Lung (tissue), 12 donors: ENCODE results near the gene ZFYVE9. TPM values are rescaled to one million over a fixed set of nuclear protein-coding genes. Genes with fewer than 3 reads are reported as not detected.

Experiments used
- ATAC-seq: fragments of 200-7000 bp; cut with Tn5 transposase; one replicate; pipeline ENCODE4 v1.9.1; 2020; ENCODE audit warnings: moderate number of reproducible peaks; ENCODE audit not compliant: insufficient read depth, low FRiP score
- DNase-seq, 3 donors: peaks; one replicate each; pipeline ENCODE4 v3.0.0-alpha.2; 2013 to 2017
- H3K27ac ChIP-seq, 2 donors: one replicate each; pipeline ENCODE4 v1.5.1; 2013; ENCODE audit warnings: mild to moderate bottlenecking in 2 of 2, moderate library complexity in 2 of 2, control low read depth in 1 of 2, inconsistent platforms in 1 of 2, low read depth in 1 of 2, low read length in 1 of 2
- H3K27me3 ChIP-seq, 3 donors: one replicate each; pipeline ENCODE4 v1.5.1; 2013; ENCODE audit warnings: low read length in 2 of 3; ENCODE audit not compliant: control insufficient read depth in 3 of 3, insufficient read depth in 3 of 3
- H3K36me3 ChIP-seq, 4 donors: one replicate each; pipeline ENCODE4 v1.5.1; 2013; ENCODE audit warnings: low read length in 4 of 4, mild to moderate bottlenecking in 1 of 4, moderate library complexity in 1 of 4; ENCODE audit not compliant: control insufficient read depth in 4 of 4, insufficient read depth in 4 of 4
- H3K4me1 ChIP-seq, 5 donors: one replicate each; pipeline ENCODE4 v1.5.1; 2013; ENCODE audit warnings: low read length in 5 of 5, mild to moderate bottlenecking in 2 of 5, moderate library complexity in 1 of 5; ENCODE audit not compliant: control insufficient read depth in 5 of 5, insufficient read depth in 5 of 5
- H3K4me3 ChIP-seq: one replicate; pipeline ENCODE4 v1.5.1; 2013; ENCODE audit warnings: mild to moderate bottlenecking, control low read depth, moderate library complexity
- H3K9ac ChIP-seq, 2 donors: one replicate each; pipeline ENCODE4 v1.5.1; 2013; ENCODE audit warnings: low read length in 2 of 2, control low read depth in 1 of 2; ENCODE audit not compliant: insufficient read depth in 1 of 2
- H3K9me3 ChIP-seq, 4 donors: one replicate each; pipeline ENCODE4 v1.5.1; 2013; ENCODE audit warnings: low read length in 3 of 4, mild to moderate bottlenecking in 1 of 4, moderate library complexity in 1 of 4; ENCODE audit not compliant: control insufficient read depth in 4 of 4, insufficient read depth in 3 of 4
- WGBS, 2 donors: extraction: QIAGEN DNeasy Blood & Tissue Kit; methylation state at CpG; one replicate each; pipeline ENCODE4 v1.1.7; 2013; 5-methylcytosine and 5-hydroxymethylcytosine counted together
- polyA plus RNA-seq, 2 donors: library from polyadenylated mRNA; stranded (reverse); fragments of 200-250 nt; gene quantifications; one replicate each; pipeline ENCODE4 v1.2.1, GENCODE V29; 2013
- total RNA-seq, 2 donors: library from RNA; depleted of rRNA in 1 of 2; stranded (reverse); fragments of >200 nt in 1 of 2; gene quantifications; one replicate each; pipeline ENCODE4 v1.2.1, GENCODE V29; 2014 to 2021
- TF ChIP-seq, protein P1 (sequence below): IDR thresholded peaks from 2 replicates; pipeline ENCODE4 v1.5.1; 2012; ENCODE audit warnings: mild to moderate bottlenecking; ENCODE audit errors: control extremely low read depth, extremely low read depth
- donor health status: control.
- donor health status: control.
- donor health status: Bipolar disorder and iron deficiency.
- donor health status: healthy.
- donor health status: DM: yes; HTN: yes; CAD: no.

The ZFYVE9 gene
- total and polyA plus RNA-seq, 4 donors = 3.3 to 51.5 (median 9.9) TPM

- H3K4me1 ChIP-seq = no peaks in the 10 kb centered on the region
- H3K27me3 ChIP-seq = no peaks in the 10 kb centered on the region
- H3K9ac ChIP-seq = no peak overlapping the region
- H3K27ac ChIP-seq = no peak overlapping the region
- WGBS, 2 donors = 26 to 48% methylated on average over 4 of the region's 4 CpGs
- no peak for DNase-seq
- H3K36me3 ChIP-seq = peaks cover 0 to 8% (median 4%) of the 10 kb centered on the region in 4 donors
- TF ChIP-seq, protein P1, sequence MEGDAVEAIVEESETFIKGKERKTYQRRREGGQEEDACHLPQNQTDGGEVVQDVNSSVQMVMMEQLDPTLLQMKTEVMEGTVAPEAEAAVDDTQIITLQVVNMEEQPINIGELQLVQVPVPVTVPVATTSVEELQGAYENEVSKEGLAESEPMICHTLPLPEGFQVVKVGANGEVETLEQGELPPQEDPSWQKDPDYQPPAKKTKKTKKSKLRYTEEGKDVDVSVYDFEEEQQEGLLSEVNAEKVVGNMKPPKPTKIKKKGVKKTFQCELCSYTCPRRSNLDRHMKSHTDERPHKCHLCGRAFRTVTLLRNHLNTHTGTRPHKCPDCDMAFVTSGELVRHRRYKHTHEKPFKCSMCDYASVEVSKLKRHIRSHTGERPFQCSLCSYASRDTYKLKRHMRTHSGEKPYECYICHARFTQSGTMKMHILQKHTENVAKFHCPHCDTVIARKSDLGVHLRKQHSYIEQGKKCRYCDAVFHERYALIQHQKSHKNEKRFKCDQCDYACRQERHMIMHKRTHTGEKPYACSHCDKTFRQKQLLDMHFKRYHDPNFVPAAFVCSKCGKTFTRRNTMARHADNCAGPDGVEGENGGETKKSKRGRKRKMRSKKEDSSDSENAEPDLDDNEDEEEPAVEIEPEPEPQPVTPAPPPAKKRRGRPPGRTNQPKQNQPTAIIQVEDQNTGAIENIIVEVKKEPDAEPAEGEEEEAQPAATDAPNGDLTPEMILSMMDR = no peak
- H3K4me3 ChIP-seq = no peak overlapping the region
- no peaks in the 10 kb centered on the region for H3K9me3 ChIP-seq
- no peak for ATAC-seq
Observed at GRCh38 chr1:52240592-52241210, 98.8 kb downstream of the ZFYVE9 start.

- no peak for ATAC-seq
- Histone ChIP-seq H3K27me3 (no peaks in the 10 kb centered on the region), H3K4me1 (no peaks in the 10 kb centered on the region), H3K9me3 (no peaks in the 10 kb centered on the region), H3K4me3 (no peak overlapping the region), H3K27ac (no peak overlapping the region), H3K36me3 (peaks cover 0 to 7% (median 4%) of the 10 kb centered on the region in 4 donors), H3K9ac (no peak overlapping the region)
- WGBS, 2 donors = 92 to 97% methylated on average over 3 of the region's 3 CpGs
- no peak for DNase-seq
- TF ChIP-seq, protein P1 = no peak
Observed at GRCh38 chr1:52243221-52243987, 101.5 kb downstream of the ZFYVE9 start.

- TF ChIP-seq, protein P1 = no peak
- Histone ChIP-seq H3K27me3 (no peaks in the 10 kb centered on the region), H3K27ac (no peak overlapping the region), H3K4me3 (no peak overlapping the region), H3K9me3 (no peaks in the 10 kb centered on the region), H3K9ac (no peak overlapping the region), H3K36me3 (peaks cover 0 to 2% (median 0%) of the 10 kb centered on the region in 4 donors), H3K4me1 (peaks cover 0 to 3% (median 0%) of the 10 kb centered on the region in 5 donors)
- DNase-seq (no peak), ATAC-seq (no peak)
- WGBS, 2 donors = 95 to 98% methylated on average over 1 of the region's 1 CpG
Observed at GRCh38 chr1:52249831-52250230, 107.9 kb downstream of the ZFYVE9 start.
